HEK293 (cell line): ENCODE measurements around the gene TTC12.

Experiments
- CTCF ChIA-PET: fragments of 350-600 bp; formaldehyde crosslinking; extraction: SDS; loops from one replicate; lab custom pipeline; 2021; ENCODE audit warnings: antibody characterized with exemption; lab: Yijun Ruan, JAX
- POLR2A ChIA-PET: fragments of 300-600 bp; formaldehyde crosslinking; extraction: SDS; loops from one replicate; lab custom pipeline; 2020; ENCODE audit warnings: antibody characterized with exemption, inconsistent platforms; lab: Yijun Ruan, JAX
- H3K27ac ChIP-seq: fragments of 200-500 bp; sonication (Bioruptor generic); 2 replicates; pipeline ENCODE4 v1.5.1; 2014; ENCODE audit warnings: low read depth, low read length, control low read depth, inconsistent platforms; ENCODE audit errors: extremely low read depth
- H3K36me3 ChIP-seq, 2 experiments: fragments of 200-500 bp in 1 of 2; sonication (Bioruptor generic) in 1 of 2; 1 replicate in 1 of 2; 2 replicates in 1 of 2; pipeline ENCODE4 v1.5.1; 2014 to 2017; ENCODE audit warnings: inconsistent platforms in 2 of 2, low read length in 2 of 2; ENCODE audit not compliant: control insufficient read depth in 2 of 2, insufficient read depth in 1 of 2
- H3K4me1 ChIP-seq: fragments of 200-500 bp; sonication (Bioruptor generic); 2 replicates; pipeline ENCODE4 v1.5.1; 2014; ENCODE audit warnings: mild to moderate bottlenecking, low read length, inconsistent platforms; ENCODE audit not compliant: control insufficient read depth, insufficient read depth
- H3K4me3 ChIP-seq: 2 replicates; pipeline ENCODE4 v1.5.1; 2011; ENCODE audit warnings: low read depth, mild to moderate bottlenecking, control low read depth, low read length, moderate library complexity
- H3K9me3 ChIP-seq: fragments of 200-500 bp; sonication (Bioruptor generic); 2 replicates; pipeline ENCODE4 v1.5.1; 2014; ENCODE audit warnings: low read depth, low read length, inconsistent platforms; ENCODE audit not compliant: control insufficient read depth, insufficient read depth
- EGR2 ChIP-seq: fragments of 450-650 bp; formaldehyde crosslinking; IDR thresholded peaks from 2 replicates; pipeline ENCODE4 v1.5.1; 2016; ENCODE audit warnings: low read depth, missing biosample characterization, missing genetic modification characterization
- HOXD13 ChIP-seq: sonication (generic); formaldehyde crosslinking; IDR thresholded peaks from 2 replicates; pipeline ENCODE4 v1.8.0; 2022; ENCODE audit warnings: missing genetic modification reagents, borderline replicate concordance
- KLF8 ChIP-seq: fragments of 450-650 bp; formaldehyde crosslinking; IDR thresholded peaks from 2 replicates; pipeline ENCODE4 v1.5.1; 2016; ENCODE audit warnings: missing biosample characterization, missing genetic modification characterization
- SCRT2 ChIP-seq: fragments of 450-650 bp; formaldehyde crosslinking; IDR thresholded peaks from 2 replicates; pipeline ENCODE4 v1.5.1; 2016; ENCODE audit warnings: missing biosample characterization, missing genetic modification characterization
- ZBTB17 ChIP-seq: fragments of 450-650 bp; formaldehyde crosslinking; IDR thresholded peaks from 2 replicates; pipeline ENCODE4 v1.5.1; 2016; ENCODE audit warnings: missing biosample characterization, missing genetic modification characterization
- ZFP41 ChIP-seq: fragments of 450-650 bp; formaldehyde crosslinking; IDR thresholded peaks from 2 replicates; pipeline ENCODE4 v1.5.1; 2016; ENCODE audit warnings: missing biosample characterization, missing genetic modification characterization, borderline replicate concordance
- ZNF146 ChIP-seq: fragments of 450-650 bp; formaldehyde crosslinking; IDR thresholded peaks from 2 replicates; pipeline ENCODE4 v1.5.1; 2016; ENCODE audit warnings: missing biosample characterization, missing genetic modification characterization
- ZNF155 ChIP-seq: fragments of 450-650 bp; formaldehyde crosslinking; IDR thresholded peaks from 2 replicates; pipeline ENCODE4 v1.5.1; 2016; ENCODE audit warnings: missing biosample characterization, missing genetic modification characterization
- ZNF2 ChIP-seq: fragments of 450-650 bp; formaldehyde crosslinking; IDR thresholded peaks from 2 replicates; pipeline ENCODE4 v1.5.1; 2016; ENCODE audit warnings: missing biosample characterization, missing genetic modification characterization
- ZNF292 ChIP-seq: fragments of 450-650 bp; formaldehyde crosslinking; IDR thresholded peaks from 2 replicates; pipeline ENCODE4 v1.5.1; 2016; ENCODE audit warnings: low read depth, missing biosample characterization, missing genetic modification characterization, borderline replicate concordance
- ZNF391 ChIP-seq: fragments of 450-650 bp; formaldehyde crosslinking; IDR thresholded peaks from 2 replicates; pipeline ENCODE4 v1.5.1; 2016; ENCODE audit warnings: low read depth, missing biosample characterization, missing genetic modification characterization, borderline replicate concordance
- ZNF404 ChIP-seq: fragments of 450-650 bp; formaldehyde crosslinking; IDR thresholded peaks from 2 replicates; pipeline ENCODE4 v1.5.1; 2017; ENCODE audit warnings: missing biosample characterization, missing genetic modification characterization
- ZNF416 ChIP-seq: fragments of 450-650 bp; formaldehyde crosslinking; IDR thresholded peaks from 2 replicates; pipeline ENCODE4 v1.5.1; 2016; ENCODE audit warnings: missing biosample characterization, missing genetic modification characterization
- ZNF555 ChIP-seq: fragments of 450-650 bp; formaldehyde crosslinking; conservative IDR thresholded peaks from 2 replicates; pipeline ENCODE4 v1.5.1; 2017; ENCODE audit warnings: missing biosample characterization, mild to moderate bottlenecking, missing genetic modification characterization, inconsistent platforms
- ZNF560 ChIP-seq: fragments of 450-650 bp; formaldehyde crosslinking; IDR thresholded peaks from 2 replicates; pipeline ENCODE4 v1.5.1; 2017; ENCODE audit warnings: missing biosample characterization, missing genetic modification characterization, borderline replicate concordance
- ZXDB ChIP-seq: fragments of 450-650 bp; formaldehyde crosslinking; IDR thresholded peaks from 2 replicates; pipeline ENCODE4 v1.5.1; 2016; ENCODE audit warnings: missing biosample characterization, missing genetic modification characterization
- TF ChIP-seq, protein P1 (sequence below): fragments of 450-650 bp; formaldehyde crosslinking; conservative IDR thresholded peaks from 2 replicates; pipeline ENCODE4 v1.5.1; 2016; ENCODE audit warnings: low read depth, missing biosample characterization, missing genetic modification characterization
- TF ChIP-seq, protein P2 (sequence below): fragments of 450-650 bp; formaldehyde crosslinking; IDR thresholded peaks from 2 replicates; pipeline ENCODE4 v1.5.1; 2016; ENCODE audit warnings: missing biosample characterization, missing genetic modification characterization
- TF ChIP-seq, protein P3 (sequence below): fragments of 450-650 bp; formaldehyde crosslinking; IDR thresholded peaks from 2 replicates; pipeline ENCODE4 v1.5.1; 2016; ENCODE audit warnings: missing biosample characterization, missing genetic modification characterization
- TF ChIP-seq, protein P4 (sequence below): fragments of 450-650 bp; formaldehyde crosslinking; IDR thresholded peaks from 2 replicates; pipeline ENCODE4 v1.5.1; 2017; ENCODE audit warnings: missing biosample characterization, missing genetic modification characterization

TTC12 gene

DNA sequence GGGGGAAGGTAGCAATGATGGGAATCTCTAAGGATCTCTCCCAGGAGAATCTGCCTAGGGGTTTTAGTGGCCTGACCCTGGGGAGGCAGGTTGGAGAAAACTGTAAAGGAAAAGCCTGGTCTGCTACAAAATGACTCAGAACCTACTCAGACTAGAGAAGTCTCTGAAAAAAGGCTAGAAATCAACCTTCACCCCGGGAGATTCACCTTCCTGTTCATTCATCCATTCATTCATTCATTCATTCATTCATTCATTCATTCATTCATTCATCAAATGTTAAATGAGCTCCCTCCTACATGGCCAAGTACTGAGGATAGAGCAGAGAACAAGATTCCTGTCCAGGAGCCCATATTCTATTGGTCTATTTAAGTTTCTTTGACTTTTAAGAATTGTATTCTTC lies 64.3 kb downstream of the TTC12 start:
- ChIA-PET CTCF (interaction anchor here (0.6 kb wide), 1 partner anchor 565 kb away, joined by 6 read pairs; no protein-coding TSS in a partner anchor), POLR2A (no interaction called here)
- Histone ChIP-seq H3K36me3 (no peaks in the 10 kb centered on the region), H3K27ac (no peak overlapping the region), H3K4me3 (no peak overlapping the region), H3K9me3 (no peaks in the 10 kb centered on the region), H3K4me1 (no peaks in the 10 kb centered on the region)
- TF ChIP-seq ZNF416 (tag by site-specific recombination), result no peak
- TF ChIP-seq, all 188 proteins: peak for 0

DNA sequence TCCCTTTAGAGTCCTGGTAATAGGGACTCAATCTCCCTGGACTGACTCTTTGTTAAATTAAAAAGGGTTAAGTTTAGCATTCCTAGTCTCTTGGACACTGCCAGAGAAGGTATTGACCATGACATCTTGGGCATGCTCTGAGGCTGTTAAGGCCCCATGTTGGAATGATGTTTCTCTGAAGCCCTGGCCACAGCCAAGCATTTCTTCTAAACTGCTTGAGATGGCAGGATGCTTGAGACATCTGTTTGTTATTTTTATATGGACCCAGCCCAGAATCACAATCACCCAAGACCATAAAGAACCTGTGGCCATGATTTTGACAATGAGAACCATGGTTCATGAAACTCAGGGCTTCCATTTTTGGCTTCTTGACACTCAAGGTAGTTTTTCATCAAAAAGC lies 67.7 kb downstream of the TTC12 start:
- ChIA-PET POLR2A (no interaction called here), CTCF (no interaction called here)
- no peaks in the 10 kb centered on the region for H3K9me3 ChIP-seq
- H3K27ac ChIP-seq, result no peak overlapping the region
- H3K4me3 ChIP-seq, result no peak overlapping the region
- no peaks in the 10 kb centered on the region for H3K4me1 ChIP-seq
- H3K36me3 ChIP-seq, result no peaks in the 10 kb centered on the region
- TF ChIP-seq ZXDB (no peak), EGR2 (tag by site-specific recombination) (no peak), ZFP41 (tag by site-specific recombination) (no peak), ZNF155 (tag by site-specific recombination) (no peak), ZNF2 (tag by site-specific recombination) (no peak), ZNF391 (tag by site-specific recombination) (no peak), ZNF555 (no peak), KLF8 (no peak), ZBTB17 (no peak), ZNF146 (no peak), ZNF560 (tag by site-specific recombination) (no peak), SCRT2 (tag by site-specific recombination) (no peak), HOXD13 (CRISPR knock-in tag) (no peak), ZNF292 (tag by site-specific recombination) (no peak), ZNF404 (tag by site-specific recombination) (no peak)
- TF ChIP-seq, protein P1, sequence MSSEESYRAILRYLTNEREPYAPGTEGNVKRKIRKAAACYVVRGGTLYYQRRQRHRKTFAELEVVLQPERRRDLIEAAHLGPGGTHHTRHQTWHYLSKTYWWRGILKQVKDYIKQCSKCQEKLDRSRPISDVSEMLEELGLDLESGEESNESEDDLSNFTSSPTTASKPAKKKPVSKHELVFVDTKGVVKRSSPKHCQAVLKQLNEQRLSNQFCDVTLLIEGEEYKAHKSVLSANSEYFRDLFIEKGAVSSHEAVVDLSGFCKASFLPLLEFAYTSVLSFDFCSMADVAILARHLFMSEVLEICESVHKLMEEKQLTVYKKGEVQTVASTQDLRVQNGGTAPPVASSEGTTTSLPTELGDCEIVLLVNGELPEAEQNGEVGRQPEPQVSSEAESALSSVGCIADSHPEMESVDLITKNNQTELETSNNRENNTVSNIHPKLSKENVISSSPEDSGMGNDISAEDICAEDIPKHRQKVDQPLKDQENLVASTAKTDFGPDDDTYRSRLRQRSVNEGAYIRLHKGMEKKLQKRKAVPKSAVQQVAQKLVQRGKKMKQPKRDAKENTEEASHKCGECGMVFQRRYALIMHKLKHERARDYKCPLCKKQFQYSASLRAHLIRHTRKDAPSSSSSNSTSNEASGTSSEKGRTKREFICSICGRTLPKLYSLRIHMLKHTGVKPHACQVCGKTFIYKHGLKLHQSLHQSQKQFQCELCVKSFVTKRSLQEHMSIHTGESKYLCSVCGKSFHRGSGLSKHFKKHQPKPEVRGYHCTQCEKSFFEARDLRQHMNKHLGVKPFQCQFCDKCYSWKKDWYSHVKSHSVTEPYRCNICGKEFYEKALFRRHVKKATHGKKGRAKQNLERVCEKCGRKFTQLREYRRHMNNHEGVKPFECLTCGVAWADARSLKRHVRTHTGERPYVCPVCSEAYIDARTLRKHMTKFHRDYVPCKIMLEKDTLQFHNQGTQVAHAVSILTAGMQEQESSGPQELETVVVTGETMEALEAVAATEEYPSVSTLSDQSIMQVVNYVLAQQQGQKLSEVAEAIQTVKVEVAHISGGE (tag by site-specific recombination), result no peak
- TF ChIP-seq, protein P2, sequence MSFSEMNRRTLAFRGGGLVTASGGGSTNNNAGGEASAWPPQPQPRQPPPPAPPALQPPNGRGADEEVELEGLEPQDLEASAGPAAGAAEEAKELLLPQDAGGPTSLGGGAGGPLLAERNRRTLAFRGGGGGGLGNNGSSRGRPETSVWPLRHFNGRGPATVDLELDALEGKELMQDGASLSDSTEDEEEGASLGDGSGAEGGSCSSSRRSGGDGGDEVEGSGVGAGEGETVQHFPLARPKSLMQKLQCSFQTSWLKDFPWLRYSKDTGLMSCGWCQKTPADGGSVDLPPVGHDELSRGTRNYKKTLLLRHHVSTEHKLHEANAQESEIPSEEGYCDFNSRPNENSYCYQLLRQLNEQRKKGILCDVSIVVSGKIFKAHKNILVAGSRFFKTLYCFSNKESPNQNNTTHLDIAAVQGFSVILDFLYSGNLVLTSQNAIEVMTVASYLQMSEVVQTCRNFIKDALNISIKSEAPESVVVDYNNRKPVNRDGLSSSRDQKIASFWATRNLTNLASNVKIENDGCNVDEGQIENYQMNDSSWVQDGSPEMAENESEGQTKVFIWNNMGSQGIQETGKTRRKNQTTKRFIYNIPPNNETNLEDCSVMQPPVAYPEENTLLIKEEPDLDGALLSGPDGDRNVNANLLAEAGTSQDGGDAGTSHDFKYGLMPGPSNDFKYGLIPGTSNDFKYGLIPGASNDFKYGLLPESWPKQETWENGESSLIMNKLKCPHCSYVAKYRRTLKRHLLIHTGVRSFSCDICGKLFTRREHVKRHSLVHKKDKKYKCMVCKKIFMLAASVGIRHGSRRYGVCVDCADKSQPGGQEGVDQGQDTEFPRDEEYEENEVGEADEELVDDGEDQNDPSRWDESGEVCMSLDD, result no peak
- TF ChIP-seq, protein P3, sequence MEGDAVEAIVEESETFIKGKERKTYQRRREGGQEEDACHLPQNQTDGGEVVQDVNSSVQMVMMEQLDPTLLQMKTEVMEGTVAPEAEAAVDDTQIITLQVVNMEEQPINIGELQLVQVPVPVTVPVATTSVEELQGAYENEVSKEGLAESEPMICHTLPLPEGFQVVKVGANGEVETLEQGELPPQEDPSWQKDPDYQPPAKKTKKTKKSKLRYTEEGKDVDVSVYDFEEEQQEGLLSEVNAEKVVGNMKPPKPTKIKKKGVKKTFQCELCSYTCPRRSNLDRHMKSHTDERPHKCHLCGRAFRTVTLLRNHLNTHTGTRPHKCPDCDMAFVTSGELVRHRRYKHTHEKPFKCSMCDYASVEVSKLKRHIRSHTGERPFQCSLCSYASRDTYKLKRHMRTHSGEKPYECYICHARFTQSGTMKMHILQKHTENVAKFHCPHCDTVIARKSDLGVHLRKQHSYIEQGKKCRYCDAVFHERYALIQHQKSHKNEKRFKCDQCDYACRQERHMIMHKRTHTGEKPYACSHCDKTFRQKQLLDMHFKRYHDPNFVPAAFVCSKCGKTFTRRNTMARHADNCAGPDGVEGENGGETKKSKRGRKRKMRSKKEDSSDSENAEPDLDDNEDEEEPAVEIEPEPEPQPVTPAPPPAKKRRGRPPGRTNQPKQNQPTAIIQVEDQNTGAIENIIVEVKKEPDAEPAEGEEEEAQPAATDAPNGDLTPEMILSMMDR (tag by site-specific recombination), result no peak
- TF ChIP-seq, protein P4, sequence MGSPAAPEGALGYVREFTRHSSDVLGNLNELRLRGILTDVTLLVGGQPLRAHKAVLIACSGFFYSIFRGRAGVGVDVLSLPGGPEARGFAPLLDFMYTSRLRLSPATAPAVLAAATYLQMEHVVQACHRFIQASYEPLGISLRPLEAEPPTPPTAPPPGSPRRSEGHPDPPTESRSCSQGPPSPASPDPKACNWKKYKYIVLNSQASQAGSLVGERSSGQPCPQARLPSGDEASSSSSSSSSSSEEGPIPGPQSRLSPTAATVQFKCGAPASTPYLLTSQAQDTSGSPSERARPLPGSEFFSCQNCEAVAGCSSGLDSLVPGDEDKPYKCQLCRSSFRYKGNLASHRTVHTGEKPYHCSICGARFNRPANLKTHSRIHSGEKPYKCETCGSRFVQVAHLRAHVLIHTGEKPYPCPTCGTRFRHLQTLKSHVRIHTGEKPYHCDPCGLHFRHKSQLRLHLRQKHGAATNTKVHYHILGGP (tag by site-specific recombination), result no peak
- TF ChIP-seq, all 188 proteins: peak for 0
